HG02943 (cell line): ENCODE measurements around the gene CMSS1.

ENCODE experiments used
- ATAC-seq: cut with Tn5 transposase; IDR thresholded peaks from one replicate; pipeline ENCODE4 v1.9.1; 2021; ENCODE audit warnings: mild to moderate bottlenecking, low read depth, moderate library complexity; ENCODE audit not compliant: unreplicated experiment

CMSS1 gene

GRCh38 chr3:99976584-99976983 is 158.9 kb downstream of the CMSS1 start:
- ATAC-seq = no peak

DNA sequence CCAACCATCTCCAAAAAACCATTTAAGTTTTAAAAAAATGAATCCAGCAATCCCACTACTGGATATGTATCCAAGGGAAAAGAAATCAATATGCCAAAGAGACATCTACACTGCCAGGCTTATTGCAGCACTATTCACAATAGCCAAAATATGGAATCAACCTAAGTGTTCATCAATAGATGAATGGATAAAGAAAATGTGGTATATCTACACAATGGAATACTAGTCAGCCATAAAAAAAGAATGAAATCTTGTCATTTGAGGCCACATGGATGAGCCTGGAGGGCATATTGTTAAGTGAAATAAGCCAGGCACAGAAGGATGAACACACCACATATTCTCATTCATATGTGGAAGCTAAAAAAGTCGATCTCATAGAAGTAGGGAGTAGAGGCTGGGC is 160.6 kb downstream of the CMSS1 start:
- ATAC-seq = no peak

DNA sequence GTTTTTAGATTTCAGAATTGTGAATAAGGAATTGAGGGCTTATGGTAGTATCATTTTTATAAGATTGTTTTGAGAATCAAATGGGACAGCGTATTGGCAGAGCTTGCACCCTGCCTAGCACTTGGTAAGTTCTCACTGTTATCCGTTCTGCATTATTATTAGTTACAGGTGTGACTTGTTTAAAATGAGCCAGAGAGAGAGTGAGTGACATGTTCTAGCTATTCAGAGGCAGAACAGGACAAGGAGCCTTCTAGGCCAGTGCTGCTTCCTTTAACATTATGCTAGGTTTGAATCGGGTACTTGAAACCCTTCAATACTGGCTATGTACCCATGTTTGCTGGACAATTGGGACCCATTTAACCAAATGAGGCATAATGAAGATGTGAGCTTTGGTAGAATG is 162.9 kb downstream of the CMSS1 start:
- no peak for ATAC-seq

GRCh38 chr3:99981138-99981537 is 163.5 kb downstream of the CMSS1 start:
- no peak for ATAC-seq

DNA sequence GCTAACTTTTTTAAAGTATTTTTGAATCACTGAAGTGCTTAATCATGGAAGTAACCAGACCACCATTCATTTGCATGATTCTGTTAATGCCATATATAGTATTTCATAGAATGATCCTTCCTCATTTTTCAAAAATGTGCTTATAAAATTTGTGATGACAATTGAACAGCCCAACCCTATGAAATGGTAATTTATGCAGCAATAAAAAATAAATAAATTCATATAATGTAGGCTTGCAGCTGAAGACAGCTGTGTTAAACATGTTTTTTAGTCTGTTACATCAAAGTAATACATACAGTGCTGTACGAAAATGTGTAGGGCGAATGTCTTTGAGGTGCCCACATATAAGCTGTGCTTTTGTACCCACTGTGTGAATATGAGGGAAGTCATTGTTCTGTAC is 165.0 kb downstream of the CMSS1 start:
- no peak for ATAC-seq

DNA sequence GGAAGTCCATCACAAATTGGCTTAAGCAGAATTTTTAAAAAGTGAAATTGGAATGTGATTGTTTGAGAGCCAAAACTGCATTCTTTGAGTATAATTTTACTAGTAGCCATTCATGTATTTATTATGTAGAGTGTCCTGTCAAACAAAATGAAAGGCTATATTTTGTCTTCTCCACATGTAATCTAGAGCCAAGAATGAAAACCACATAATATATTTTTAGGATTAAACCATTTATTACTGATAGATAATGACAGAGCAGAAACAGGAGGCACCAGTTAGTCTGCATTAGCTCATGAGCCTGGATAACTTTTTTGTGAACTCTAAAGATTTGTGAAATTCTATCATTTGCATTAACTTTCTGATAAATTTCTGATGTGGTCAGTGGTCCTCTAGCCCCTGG is 166.5 kb downstream of the CMSS1 start:
- ATAC-seq = no peak

- ATAC-seq = no peak
Measured at GRCh38 chr3:99984668-99985067, 167.0 kb downstream of the CMSS1 start.

- ATAC-seq = no peak
Measured at GRCh38 chr3:99990179-99990578, 172.5 kb downstream of the CMSS1 start.

DNA sequence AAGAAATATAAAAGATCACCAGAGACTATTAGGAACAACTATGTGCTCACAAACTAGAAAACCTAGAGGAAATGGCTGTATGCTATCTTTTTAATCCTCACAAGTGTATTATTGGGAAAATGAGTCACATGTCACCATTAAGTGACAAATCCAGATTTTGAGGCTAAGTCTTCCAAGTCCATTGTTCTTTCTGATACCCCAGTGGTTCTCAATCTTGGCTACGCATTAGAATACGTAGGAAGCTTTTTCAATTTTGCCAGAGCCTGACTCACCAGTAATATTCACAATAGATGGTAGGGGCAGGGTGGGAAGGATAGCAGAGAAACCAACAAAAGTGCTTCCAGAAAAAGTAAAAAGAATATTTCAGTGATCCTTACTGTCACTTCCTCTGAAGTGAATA is 179.6 kb downstream of the CMSS1 start:
- ATAC-seq = no peak

DNA sequence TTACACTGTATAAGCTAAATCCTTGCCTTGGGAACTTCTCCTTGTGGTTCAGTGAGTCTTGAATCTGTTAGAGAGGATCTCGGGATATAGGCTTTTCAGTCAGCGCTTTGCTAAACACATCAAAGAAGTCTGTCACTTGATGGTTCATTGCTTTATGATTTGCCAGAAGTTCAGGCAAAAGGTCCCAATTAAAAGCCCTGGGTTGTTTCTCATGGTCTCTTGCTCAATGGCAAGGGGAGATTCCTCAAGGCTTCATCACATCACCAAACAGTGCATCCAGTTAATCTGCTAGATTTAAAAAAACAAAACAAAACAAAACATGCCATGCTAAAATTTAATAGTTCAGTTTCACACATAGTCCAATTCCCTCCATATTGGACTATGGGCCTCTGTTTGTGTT is 181.9 kb downstream of the CMSS1 start:
- no peak for ATAC-seq

DNA sequence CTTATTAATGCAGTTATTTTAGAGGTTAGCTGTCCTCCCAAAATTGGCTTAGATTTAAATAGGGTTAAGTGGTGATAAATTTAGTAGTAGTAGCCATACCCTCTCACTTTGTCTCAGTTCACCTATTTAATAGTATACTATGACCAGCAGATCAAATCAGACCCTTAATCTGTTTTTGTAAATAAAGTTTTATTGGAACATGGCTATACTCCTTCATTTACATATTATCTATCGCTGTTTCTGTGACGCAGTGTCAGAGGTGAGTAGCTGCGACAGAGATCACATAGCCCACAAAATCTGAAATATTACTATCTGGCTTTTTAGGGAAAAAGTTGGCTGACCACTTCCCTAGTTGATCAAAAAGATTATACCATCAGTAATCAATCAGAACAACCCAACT is 183.4 kb downstream of the CMSS1 start:
- ATAC-seq = no peak

- no peak for ATAC-seq
Measured at GRCh38 chr3:100001526-100002270, 184.0 kb downstream of the CMSS1 start.

DNA sequence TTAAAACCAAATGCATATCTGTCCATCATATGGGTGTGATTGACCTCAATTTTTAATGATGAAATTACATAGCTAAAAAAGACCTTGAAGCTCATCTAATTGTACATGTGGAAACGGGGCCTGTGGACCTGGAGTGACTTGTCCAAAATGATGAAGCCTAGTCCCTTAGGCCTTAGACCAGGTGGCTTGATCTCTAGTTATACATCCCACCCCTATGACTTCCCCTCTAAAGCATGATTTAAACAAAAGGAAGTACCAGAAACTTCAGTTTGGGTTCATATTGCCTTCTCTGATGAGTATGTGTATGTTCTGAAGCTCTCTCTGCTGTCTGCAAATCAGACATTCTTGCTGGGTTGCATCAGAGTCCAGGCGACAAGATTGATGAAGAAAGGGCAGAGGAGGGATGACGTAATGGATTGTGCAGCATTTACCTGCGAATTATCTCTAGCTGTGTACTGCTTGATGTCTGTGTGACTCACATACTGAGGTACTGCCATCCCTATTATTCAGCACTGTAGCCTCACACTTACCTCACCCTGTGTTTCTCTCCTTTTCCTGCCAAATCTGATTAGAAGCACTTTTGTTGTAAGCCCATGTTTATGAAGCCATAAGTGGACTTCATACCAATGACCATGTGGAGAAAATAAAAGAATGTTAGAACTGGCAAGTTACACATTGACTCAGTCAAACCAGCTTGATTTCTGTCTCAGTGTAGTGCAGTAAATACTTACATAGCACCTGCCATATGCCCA is 185.1 kb downstream of the CMSS1 start:
- no peak for ATAC-seq

- no peak for ATAC-seq
Measured at GRCh38 chr3:100003609-100004503, 186.2 kb downstream of the CMSS1 start.

DNA sequence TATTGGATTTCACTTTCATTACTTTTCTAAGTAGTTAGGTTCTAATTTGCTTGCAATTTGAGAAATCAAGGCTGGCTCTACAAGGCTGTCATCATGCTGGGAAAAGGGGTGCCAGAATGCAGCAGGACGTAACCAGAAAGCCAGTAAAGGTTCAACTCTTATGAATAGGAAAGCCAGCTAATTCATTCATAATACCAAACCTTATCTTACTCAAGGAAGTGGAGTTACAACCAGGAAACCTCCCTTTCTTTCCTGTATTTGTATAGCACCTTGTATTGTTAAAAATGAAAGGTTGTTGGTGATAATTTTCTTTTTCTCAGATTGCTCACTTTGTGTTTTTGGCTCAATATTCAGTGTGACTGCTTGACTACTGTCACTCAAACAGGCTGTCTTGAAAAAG is 187.3 kb downstream of the CMSS1 start:
- ATAC-seq = no peak

GRCh38 chr3:100005665-100006393 is 188.2 kb downstream of the CMSS1 start:
- ATAC-seq = no peak

- ATAC-seq = no peak
Measured at GRCh38 chr3:100006570-100007271, 189.1 kb downstream of the CMSS1 start.

- no peak for ATAC-seq
Measured at GRCh38 chr3:100007313-100007712, 189.7 kb downstream of the CMSS1 start.

DNA sequence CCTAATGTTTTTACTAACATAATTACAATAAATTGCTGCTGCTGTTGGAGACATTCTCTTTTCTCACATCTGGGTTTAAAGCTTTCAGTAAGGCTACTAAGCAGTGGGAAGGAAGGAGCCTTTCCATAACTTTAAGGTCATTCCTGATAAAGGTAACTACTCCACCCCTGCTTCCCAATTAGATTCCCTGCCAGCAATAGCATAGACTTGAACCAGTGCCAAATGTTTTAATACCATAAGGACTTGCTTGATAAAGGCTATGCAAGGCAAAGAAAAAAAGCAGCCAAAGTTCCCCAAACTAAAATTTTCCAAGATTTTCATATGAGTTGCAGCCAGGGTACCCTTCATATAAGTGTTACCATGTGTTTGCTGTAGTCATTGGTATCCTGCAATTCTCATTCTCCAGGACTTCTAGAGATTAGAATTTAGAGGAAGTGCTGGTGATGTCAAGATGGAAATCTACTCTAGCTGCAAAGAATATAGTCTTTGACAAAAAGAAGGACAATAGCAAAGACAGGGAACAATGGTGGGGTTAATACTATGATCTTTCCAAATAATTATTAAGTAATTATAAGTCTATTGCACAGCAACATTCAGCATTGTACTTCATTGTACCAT is 190.5 kb downstream of the CMSS1 start:
- no peak for ATAC-seq
